H9 (cell line): ENCODE data around the gene WDFY3. TPM values are rescaled to one million over a fixed set of nuclear protein-coding genes. Genes with fewer than 3 reads are reported as not detected.

Experiments
- DNase-seq: peaks from one replicate; pipeline ENCODE4 v3.0.0-alpha.2; 2017
- H2AFZ ChIP-seq: one replicate; pipeline ENCODE4 v1.6.1; 2013; ENCODE audit warnings: mild to moderate bottlenecking, low read length, control low read depth, moderate library complexity
- H2AK5ac ChIP-seq: 2 replicates; pipeline ENCODE4 v1.6.1; 2013; ENCODE audit warnings: low read length, control low read depth, mixed read lengths; ENCODE audit not compliant: insufficient read length
- H2BK120ac ChIP-seq: one replicate; pipeline ENCODE4 v1.6.1; 2013; ENCODE audit warnings: low read depth, mild to moderate bottlenecking, low read length, control low read depth, inconsistent platforms; ENCODE audit not compliant: poor library complexity, severe bottlenecking
- H2BK12ac ChIP-seq: 2 replicates; pipeline ENCODE4 v1.6.1; 2013; ENCODE audit warnings: low read length, control low read depth, mixed read lengths, low read depth; ENCODE audit not compliant: insufficient read length
- H2BK15ac ChIP-seq: 2 replicates; pipeline ENCODE4 v1.6.1; 2013; ENCODE audit warnings: low read depth, low read length, control low read depth
- H2BK20ac ChIP-seq: one replicate; pipeline ENCODE4 v1.6.1; 2013; ENCODE audit warnings: low read depth, mild to moderate bottlenecking, low read length, control low read depth, inconsistent platforms; ENCODE audit not compliant: poor library complexity, severe bottlenecking
- H2BK5ac ChIP-seq: 2 replicates; pipeline ENCODE4 v1.6.1; 2013; ENCODE audit warnings: low read length, control low read depth, mixed read lengths; ENCODE audit not compliant: insufficient read length
- H3K14ac ChIP-seq: 2 replicates; pipeline ENCODE4 v1.6.1; 2013; ENCODE audit warnings: low read length, control low read depth; ENCODE audit not compliant: insufficient read depth
- H3K18ac ChIP-seq: 2 replicates; pipeline ENCODE4 v1.6.1; 2013; ENCODE audit warnings: low read depth, mild to moderate bottlenecking, mixed read lengths, low read length, control low read depth; ENCODE audit not compliant: insufficient read length
- H3K23ac ChIP-seq: 2 replicates; pipeline ENCODE4 v1.6.1; 2013; ENCODE audit warnings: low read length, control low read depth, mixed read lengths, low read depth; ENCODE audit not compliant: insufficient read length
- H3K23me2 ChIP-seq: 2 replicates; pipeline ENCODE4 v1.6.1; 2013; ENCODE audit warnings: low read depth, mild to moderate bottlenecking, mixed read lengths, low read length, control low read depth; ENCODE audit not compliant: insufficient read length, poor library complexity, severe bottlenecking
- H3K27ac ChIP-seq: 2 replicates; pipeline ENCODE4 v1.5.1; 2013; ENCODE audit warnings: low read length, control low read depth, mixed read lengths, low read depth; ENCODE audit not compliant: insufficient read length
- H3K27me3 ChIP-seq: 2 replicates; pipeline ENCODE4 v1.6.1; 2013; ENCODE audit warnings: low read length, control low read depth, inconsistent platforms; ENCODE audit not compliant: insufficient read depth
- H3K4ac ChIP-seq: 2 replicates; pipeline ENCODE4 v1.6.1; 2013; ENCODE audit warnings: low read depth, mild to moderate bottlenecking, control low read depth, inconsistent platforms, low read length, moderate library complexity
- H3K4me1 ChIP-seq: 2 replicates; pipeline ENCODE4 v1.6.1; 2013; ENCODE audit warnings: low read length, control low read depth, inconsistent platforms; ENCODE audit not compliant: insufficient read depth
- H3K4me2 ChIP-seq: 2 replicates; pipeline ENCODE4 v1.6.1; 2013; ENCODE audit warnings: low read length, control low read depth, mixed read lengths; ENCODE audit not compliant: insufficient read length, insufficient read depth
- H3K56ac ChIP-seq: 2 replicates; pipeline ENCODE4 v1.6.1; 2013; ENCODE audit warnings: low read depth, mild to moderate bottlenecking, mixed read lengths, low read length, control low read depth; ENCODE audit not compliant: insufficient read length
- H3K79me1 ChIP-seq: 2 replicates; pipeline ENCODE4 v1.6.1; 2013; ENCODE audit warnings: low read depth, mild to moderate bottlenecking, moderate library complexity, low read length, control low read depth, inconsistent platforms; ENCODE audit not compliant: insufficient read depth, poor library complexity, severe bottlenecking
- H3K79me2 ChIP-seq: 2 replicates; pipeline ENCODE4 v1.6.1; 2013; ENCODE audit warnings: low read length, control low read depth, inconsistent platforms; ENCODE audit not compliant: insufficient read depth
- H3K9ac ChIP-seq: 2 replicates; pipeline ENCODE4 v1.6.1; 2013; ENCODE audit warnings: low read length, control low read depth, mixed read lengths; ENCODE audit not compliant: insufficient read length; ENCODE audit errors: extremely low read depth
- H3K9me3 ChIP-seq: one replicate; pipeline ENCODE4 v1.6.1; 2013; ENCODE audit warnings: low read depth, low read length, inconsistent platforms; ENCODE audit not compliant: control insufficient read depth
- H3T11ph ChIP-seq: one replicate; pipeline ENCODE4 v1.6.1; 2013; ENCODE audit warnings: mild to moderate bottlenecking, low read length, control low read depth, inconsistent platforms
- H4K20me1 ChIP-seq: one replicate; pipeline ENCODE4 v1.6.1; 2013; ENCODE audit not compliant: control insufficient read depth, insufficient read length, insufficient read depth
- H4K5ac ChIP-seq: 2 replicates; pipeline ENCODE4 v1.6.1; 2013; ENCODE audit warnings: low read depth, mild to moderate bottlenecking, mixed read lengths, low read length, control low read depth; ENCODE audit not compliant: insufficient read length
- H4K8ac ChIP-seq: replicated peaks from 2 replicates; pipeline ENCODE4 v1.6.1; 2013; ENCODE audit warnings: low read length, control low read depth, mixed read lengths, low read depth; ENCODE audit not compliant: insufficient read length
- H4K91ac ChIP-seq: 2 replicates; pipeline ENCODE4 v1.6.1; 2013; ENCODE audit warnings: low read depth, mild to moderate bottlenecking, moderate library complexity, mixed read lengths, low read length, control low read depth; ENCODE audit not compliant: insufficient read length
- H3K27ac Mint-ChIP-seq, 3 experiments: 2 replicates in 2 of 3; 3 replicates in 1 of 3; pipeline ENCODE4 v1.8.0; 2020 to 2021; ENCODE audit warnings: mixed read lengths in 3 of 3, mild to moderate bottlenecking in 1 of 3, moderate library complexity in 1 of 3
- H3K27me3 Mint-ChIP-seq: 2 replicates; pipeline ENCODE4 v1.8.0; 2021; ENCODE audit warnings: low read depth, mild to moderate bottlenecking, moderate library complexity, mixed read lengths
- H3K36me3 Mint-ChIP-seq, 3 experiments: 2 replicates in 2 of 3; 3 replicates in 1 of 3; pipeline ENCODE4 v1.8.0; 2020 to 2021; ENCODE audit warnings: low read depth in 3 of 3, mixed read lengths in 3 of 3; ENCODE audit not compliant: insufficient read depth in 1 of 3
- H3K4me1 Mint-ChIP-seq, 2 experiments: 2 replicates each; pipeline ENCODE4 v1.8.0; 2020; ENCODE audit warnings: mixed read lengths in 2 of 2
- H3K4me3 Mint-ChIP-seq, 2 experiments: 2 replicates in 1 of 2; 3 replicates in 1 of 2; pipeline ENCODE4 v1.8.0; 2020 to 2021; ENCODE audit warnings: mild to moderate bottlenecking in 2 of 2, mixed read lengths in 2 of 2, moderate library complexity in 1 of 2
- H3K9me3 Mint-ChIP-seq, 2 experiments: 2 replicates in 1 of 2; 3 replicates in 1 of 2; pipeline ENCODE4 v1.8.0; 2020; ENCODE audit warnings: mild to moderate bottlenecking in 2 of 2, mixed read lengths in 2 of 2, moderate library complexity in 1 of 2
- WGBS: extraction: QIAGEN DNeasy Blood & Tissue Kit; methylation state at CpG from one replicate; pipeline ENCODE4 v1.1.7; 2013; ENCODE audit warnings: missing lambda C conversion rate, low lambda C conversion rate, mixed read lengths; ENCODE audit not compliant: insufficient read length; ENCODE audit errors: extremely low coverage; 5-methylcytosine and 5-hydroxymethylcytosine counted together
- total RNA-seq: library from RNA; stranded (reverse); gene quantifications from 2 replicates; pipeline ENCODE4 v1.2.1, GENCODE V29; 2021
- TF ChIP-seq, protein P1 (sequence below): fragments of 200-600 bp; sonication (generic); conservative IDR thresholded peaks from 3 replicates; pipeline ENCODE4 v1.8.0; 2021; ENCODE audit warnings: antibody characterized with exemption, mild to moderate bottlenecking

Gene WDFY3
- total RNA-seq, 1 experiment from 2014 or later = 54.6 TPM

DNA sequence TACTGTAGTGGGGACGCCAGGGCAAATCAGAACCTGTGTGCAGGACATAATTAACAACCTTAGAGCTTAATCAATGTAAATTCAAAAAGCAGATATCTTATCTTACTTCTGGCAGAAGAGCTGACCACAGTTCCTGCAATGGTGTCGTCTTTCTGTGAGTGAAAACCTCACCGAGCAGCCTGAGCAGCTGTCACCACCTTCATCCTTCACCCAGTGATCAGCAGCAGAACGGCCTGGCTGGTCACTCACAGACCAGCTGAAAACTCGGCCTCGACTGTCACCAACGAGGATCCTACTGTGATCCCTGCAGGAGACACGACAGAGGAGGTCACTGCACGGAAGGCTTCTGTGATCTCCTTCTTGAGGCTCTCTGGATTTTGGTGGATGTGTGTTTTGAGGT, 289.4 kb downstream of the WDFY3 start:
- DNase-seq = no peak
- Histone ChIP-seq H4K20me1 (no peaks in the 10 kb centered on the region), H3K23me2 (no peaks in the 10 kb centered on the region), H2BK15ac (no peak overlapping the region), H2BK12ac (no peak overlapping the region), H2AFZ (no peak overlapping the region), H4K8ac (no peak overlapping the region), H3T11ph (no peak overlapping the region), H2AK5ac (no peak overlapping the region), H3K27ac (no peak overlapping the region), H3K56ac (no peak overlapping the region), H2BK5ac (no peak overlapping the region), H3K4me2 (no peak overlapping the region), H3K14ac (no peak overlapping the region), H2BK20ac (no peak overlapping the region), H4K91ac (no peak overlapping the region), H3K18ac (no peak overlapping the region), H3K9ac (no peak overlapping the region), H3K4me1 (no peaks in the 10 kb centered on the region), H3K9me3 (no peaks in the 10 kb centered on the region), H4K5ac (no peak overlapping the region), H3K23ac (no peak overlapping the region), H3K4ac (no peak overlapping the region), H3K79me1 (no peaks in the 10 kb centered on the region), H2BK120ac (no peak overlapping the region), H3K79me2 (no peaks in the 10 kb centered on the region), H3K27me3 (no peaks in the 10 kb centered on the region)
- Mint-ChIP-seq H3K9me3 (no peaks in the 10 kb centered on the region), H3K36me3 (peaks cover 27 to 63% (median 63%) of the 10 kb centered on the region in 3 experiments; a peak in 6 of 7 replicates), H3K4me3 (no peak overlapping the region), H3K4me1 (peaks cover 0 to 6% of the 10 kb centered on the region in 2 experiments; a peak in 2 of 4 replicates), H3K27ac (peak overlapping the region in 1 of 3 experiments; percentile 52; a peak in 1 of 7 replicates), H3K27me3 (no peaks in the 10 kb centered on the region)
- TF ChIP-seq, protein P1, sequence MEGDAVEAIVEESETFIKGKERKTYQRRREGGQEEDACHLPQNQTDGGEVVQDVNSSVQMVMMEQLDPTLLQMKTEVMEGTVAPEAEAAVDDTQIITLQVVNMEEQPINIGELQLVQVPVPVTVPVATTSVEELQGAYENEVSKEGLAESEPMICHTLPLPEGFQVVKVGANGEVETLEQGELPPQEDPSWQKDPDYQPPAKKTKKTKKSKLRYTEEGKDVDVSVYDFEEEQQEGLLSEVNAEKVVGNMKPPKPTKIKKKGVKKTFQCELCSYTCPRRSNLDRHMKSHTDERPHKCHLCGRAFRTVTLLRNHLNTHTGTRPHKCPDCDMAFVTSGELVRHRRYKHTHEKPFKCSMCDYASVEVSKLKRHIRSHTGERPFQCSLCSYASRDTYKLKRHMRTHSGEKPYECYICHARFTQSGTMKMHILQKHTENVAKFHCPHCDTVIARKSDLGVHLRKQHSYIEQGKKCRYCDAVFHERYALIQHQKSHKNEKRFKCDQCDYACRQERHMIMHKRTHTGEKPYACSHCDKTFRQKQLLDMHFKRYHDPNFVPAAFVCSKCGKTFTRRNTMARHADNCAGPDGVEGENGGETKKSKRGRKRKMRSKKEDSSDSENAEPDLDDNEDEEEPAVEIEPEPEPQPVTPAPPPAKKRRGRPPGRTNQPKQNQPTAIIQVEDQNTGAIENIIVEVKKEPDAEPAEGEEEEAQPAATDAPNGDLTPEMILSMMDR = no peak
- no CpG with 5 or more reads among the region's 9 CpGs for WGBS
